Type B pancreatic cell (in vitro differentiated cells): Measurements from ENCODE around the gene PIEZO2. TPM values are rescaled to one million over a fixed set of nuclear protein-coding genes. Genes with fewer than 3 reads are reported as not detected.
A peak's percentile ranks its signal among the peaks of the same experiment; 100 is the strongest.

Source experiments
- DNase-seq: peaks from one replicate; pipeline ENCODE4 v3.0.0; 2021; ENCODE audit warnings: mixed read lengths; ENCODE audit not compliant: unreplicated experiment; ENCODE audit errors: extremely low spot score
- H3K27ac Mint-ChIP-seq: 2 replicates; pipeline ENCODE4 v1.8.0; 2021; ENCODE audit warnings: mild to moderate bottlenecking, mixed read lengths
- H3K27me3 Mint-ChIP-seq: 2 replicates; pipeline ENCODE4 v1.8.0; 2021; ENCODE audit warnings: mixed read lengths
- H3K36me3 Mint-ChIP-seq: 2 replicates; pipeline ENCODE4 v1.8.0; 2021; ENCODE audit warnings: mixed read lengths
- H3K4me1 Mint-ChIP-seq: one replicate; pipeline ENCODE4 v1.8.0; 2021; ENCODE audit warnings: mixed read lengths; ENCODE audit not compliant: unreplicated experiment
- H3K4me3 Mint-ChIP-seq: 2 replicates; pipeline ENCODE4 v1.8.0; 2021; ENCODE audit warnings: mild to moderate bottlenecking, mixed read lengths
- H3K9me3 Mint-ChIP-seq: 2 replicates; pipeline ENCODE4 v1.8.0; 2021; ENCODE audit warnings: mixed read lengths
- total RNA-seq: library from RNA; stranded (reverse); gene quantifications from 2 replicates; pipeline ENCODE4 v1.2.1, GENCODE V29; 2021; ENCODE audit warnings: low replicate concordance
- TF ChIP-seq, protein P1 (sequence below): fragments of 200-600 bp; sonication (generic); conservative IDR thresholded peaks from 2 replicates; pipeline ENCODE4 v1.5.0; 2021; ENCODE audit warnings: antibody characterized with exemption, mild to moderate bottlenecking

The PIEZO2 gene
- total RNA-seq, 1 donor from 2014 or later = 38.8 TPM

GRCh38 chr18:10860382-10860781 lies 289.0 kb downstream of the PIEZO2 start:
- H3K36me3 Mint-ChIP-seq = peaks cover 5% of the 10 kb centered on the region
- no peaks in the 10 kb centered on the region for H3K9me3 Mint-ChIP-seq
- no peak for DNase-seq
- H3K4me3 Mint-ChIP-seq = no peak overlapping the region
- H3K4me1 Mint-ChIP-seq = peaks cover 22% of the 10 kb centered on the region
- TF ChIP-seq, protein P1, sequence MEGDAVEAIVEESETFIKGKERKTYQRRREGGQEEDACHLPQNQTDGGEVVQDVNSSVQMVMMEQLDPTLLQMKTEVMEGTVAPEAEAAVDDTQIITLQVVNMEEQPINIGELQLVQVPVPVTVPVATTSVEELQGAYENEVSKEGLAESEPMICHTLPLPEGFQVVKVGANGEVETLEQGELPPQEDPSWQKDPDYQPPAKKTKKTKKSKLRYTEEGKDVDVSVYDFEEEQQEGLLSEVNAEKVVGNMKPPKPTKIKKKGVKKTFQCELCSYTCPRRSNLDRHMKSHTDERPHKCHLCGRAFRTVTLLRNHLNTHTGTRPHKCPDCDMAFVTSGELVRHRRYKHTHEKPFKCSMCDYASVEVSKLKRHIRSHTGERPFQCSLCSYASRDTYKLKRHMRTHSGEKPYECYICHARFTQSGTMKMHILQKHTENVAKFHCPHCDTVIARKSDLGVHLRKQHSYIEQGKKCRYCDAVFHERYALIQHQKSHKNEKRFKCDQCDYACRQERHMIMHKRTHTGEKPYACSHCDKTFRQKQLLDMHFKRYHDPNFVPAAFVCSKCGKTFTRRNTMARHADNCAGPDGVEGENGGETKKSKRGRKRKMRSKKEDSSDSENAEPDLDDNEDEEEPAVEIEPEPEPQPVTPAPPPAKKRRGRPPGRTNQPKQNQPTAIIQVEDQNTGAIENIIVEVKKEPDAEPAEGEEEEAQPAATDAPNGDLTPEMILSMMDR = no peak
- H3K27me3 Mint-ChIP-seq = no peaks in the 10 kb centered on the region
- no peak overlapping the region for H3K27ac Mint-ChIP-seq

GRCh38 chr18:10858477-10858876 lies 290.9 kb downstream of the PIEZO2 start:
- Mint-ChIP-seq H3K4me1 (peaks cover 25% of the 10 kb centered on the region), H3K27me3 (peaks cover 3% of the 10 kb centered on the region), H3K27ac (no peak overlapping the region), H3K36me3 (peaks cover 5% of the 10 kb centered on the region), H3K4me3 (no peak overlapping the region), H3K9me3 (no peaks in the 10 kb centered on the region)
- DNase-seq = no peak
- TF ChIP-seq, protein P1 = no peak

DNA sequence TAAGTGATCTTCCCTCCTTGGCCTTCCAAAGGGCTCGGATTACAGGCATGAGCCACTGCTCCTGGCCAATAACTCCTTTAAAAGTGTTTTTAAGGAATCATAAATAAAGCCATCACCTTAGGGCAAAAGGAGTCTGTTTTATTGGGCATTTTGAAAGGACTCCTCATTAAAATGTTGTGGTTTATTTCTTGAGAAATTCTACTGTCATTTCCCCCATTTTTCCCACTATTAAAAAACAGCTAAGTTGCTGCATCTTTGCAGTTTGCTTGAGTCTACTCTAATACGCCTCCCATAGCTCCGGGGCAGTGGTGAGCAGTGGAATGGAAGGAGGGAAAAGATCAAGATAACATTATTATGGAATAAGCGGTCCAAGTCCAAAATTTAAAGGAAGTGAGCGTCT lies 293.2 kb downstream of the PIEZO2 start:
- peaks cover 9% of the 10 kb centered on the region for H3K27me3 Mint-ChIP-seq
- TF ChIP-seq, protein P1 = no peak
- DNase-seq = no peak
- no peak overlapping the region for H3K27ac Mint-ChIP-seq
- H3K4me1 Mint-ChIP-seq = peaks cover 39% of the 10 kb centered on the region
- no peaks in the 10 kb centered on the region for H3K9me3 Mint-ChIP-seq
- peaks cover 5% of the 10 kb centered on the region for H3K36me3 Mint-ChIP-seq
- H3K4me3 Mint-ChIP-seq = no peak overlapping the region

- TF ChIP-seq, protein P1 = no peak
- Mint-ChIP-seq H3K27me3 (peaks cover 9% of the 10 kb centered on the region), H3K4me3 (peak overlapping the region; percentile 18), H3K27ac (peak overlapping the region; percentile 73), H3K36me3 (peaks cover 9% of the 10 kb centered on the region), H3K9me3 (no peaks in the 10 kb centered on the region), H3K4me1 (peaks cover 37% of the 10 kb centered on the region)
- no peak for DNase-seq
Observed at GRCh38 chr18:10852385-10853303, 296.7 kb downstream of the PIEZO2 start.

DNA sequence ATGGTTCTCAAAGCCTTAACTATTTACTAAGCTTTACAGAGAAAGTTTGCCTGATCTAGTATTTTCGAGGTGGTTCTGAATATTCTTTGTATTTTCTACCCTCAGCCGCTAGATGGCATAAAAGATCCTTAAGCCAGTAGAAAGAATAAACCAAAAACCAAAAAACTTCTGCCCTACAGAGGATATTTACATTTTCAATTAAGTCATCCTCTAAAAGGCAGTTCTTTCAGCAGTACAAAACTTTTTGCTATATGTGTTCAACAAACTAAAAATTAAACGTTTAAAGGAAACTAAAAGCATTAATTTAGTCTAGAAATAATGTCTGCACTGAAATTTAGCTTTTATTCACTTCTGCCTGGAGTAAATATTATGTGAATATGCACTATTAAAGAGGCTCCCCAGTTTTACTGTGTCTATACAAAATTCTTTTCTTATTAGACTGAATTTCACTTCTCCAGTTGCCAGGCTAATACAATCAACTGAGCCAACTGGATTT lies 297.5 kb downstream of the PIEZO2 start:
- peaks cover 9% of the 10 kb centered on the region for H3K27me3 Mint-ChIP-seq
- no peak for DNase-seq
- peak overlapping the region; percentile 18 for H3K4me3 Mint-ChIP-seq
- H3K9me3 Mint-ChIP-seq = no peaks in the 10 kb centered on the region
- H3K4me1 Mint-ChIP-seq = peaks cover 34% of the 10 kb centered on the region
- peaks cover 10% of the 10 kb centered on the region for H3K36me3 Mint-ChIP-seq
- peak overlapping the region; percentile 73 for H3K27ac Mint-ChIP-seq
- TF ChIP-seq, protein P1 = peak; percentile 90
